Retinal pigment epithelial cell (primary cell): ENCODE measurements around the gene ITGA7.

Source experiments
- DNase-seq: peaks from one replicate; pipeline ENCODE4 v3.0.0-alpha.2; 2010; ENCODE audit warnings: low read depth
- H3K4me3 ChIP-seq: 2 replicates; pipeline ENCODE4 v1.5.1; 2011; ENCODE audit warnings: mild to moderate bottlenecking, low read length, control low read depth, moderate library complexity
- TF ChIP-seq, protein P1 (sequence below): conservative IDR thresholded peaks from 2 replicates; pipeline ENCODE4 v1.5.1; 2011; ENCODE audit warnings: low read depth, low read length, control low read depth, inconsistent platforms

Gene ITGA7

DNA sequence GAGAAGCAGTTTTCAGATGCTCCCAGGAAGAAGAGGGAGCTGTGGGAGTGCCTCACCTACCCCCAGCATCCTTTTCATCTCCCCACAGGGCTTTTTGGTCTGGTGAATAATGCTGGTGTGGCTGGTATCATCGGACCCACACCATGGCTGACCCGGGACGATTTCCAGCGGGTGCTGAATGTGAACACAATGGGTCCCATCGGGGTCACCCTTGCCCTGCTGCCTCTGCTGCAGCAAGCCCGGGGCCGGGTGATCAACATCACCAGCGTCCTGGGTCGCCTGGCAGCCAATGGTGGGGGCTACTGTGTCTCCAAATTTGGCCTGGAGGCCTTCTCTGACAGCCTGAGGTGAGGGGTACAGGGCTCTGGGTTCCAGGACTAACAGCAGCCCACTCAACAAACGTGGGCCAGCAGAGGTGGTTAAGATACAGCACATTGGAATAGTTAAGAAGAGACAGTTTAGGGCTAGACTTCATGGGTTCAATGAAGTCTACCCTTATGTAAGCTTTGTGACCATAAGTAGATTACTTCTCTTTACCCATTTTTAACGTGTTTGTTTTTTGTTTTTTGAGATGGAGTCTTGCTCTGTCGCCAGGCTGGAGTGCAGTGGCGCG is 14.0 kb upstream of the ITGA7 start:
- peak overlapping the region; percentile 33 for H3K4me3 ChIP-seq
- TF ChIP-seq, protein P1, sequence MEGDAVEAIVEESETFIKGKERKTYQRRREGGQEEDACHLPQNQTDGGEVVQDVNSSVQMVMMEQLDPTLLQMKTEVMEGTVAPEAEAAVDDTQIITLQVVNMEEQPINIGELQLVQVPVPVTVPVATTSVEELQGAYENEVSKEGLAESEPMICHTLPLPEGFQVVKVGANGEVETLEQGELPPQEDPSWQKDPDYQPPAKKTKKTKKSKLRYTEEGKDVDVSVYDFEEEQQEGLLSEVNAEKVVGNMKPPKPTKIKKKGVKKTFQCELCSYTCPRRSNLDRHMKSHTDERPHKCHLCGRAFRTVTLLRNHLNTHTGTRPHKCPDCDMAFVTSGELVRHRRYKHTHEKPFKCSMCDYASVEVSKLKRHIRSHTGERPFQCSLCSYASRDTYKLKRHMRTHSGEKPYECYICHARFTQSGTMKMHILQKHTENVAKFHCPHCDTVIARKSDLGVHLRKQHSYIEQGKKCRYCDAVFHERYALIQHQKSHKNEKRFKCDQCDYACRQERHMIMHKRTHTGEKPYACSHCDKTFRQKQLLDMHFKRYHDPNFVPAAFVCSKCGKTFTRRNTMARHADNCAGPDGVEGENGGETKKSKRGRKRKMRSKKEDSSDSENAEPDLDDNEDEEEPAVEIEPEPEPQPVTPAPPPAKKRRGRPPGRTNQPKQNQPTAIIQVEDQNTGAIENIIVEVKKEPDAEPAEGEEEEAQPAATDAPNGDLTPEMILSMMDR = no peak
- no peak for DNase-seq

DNA sequence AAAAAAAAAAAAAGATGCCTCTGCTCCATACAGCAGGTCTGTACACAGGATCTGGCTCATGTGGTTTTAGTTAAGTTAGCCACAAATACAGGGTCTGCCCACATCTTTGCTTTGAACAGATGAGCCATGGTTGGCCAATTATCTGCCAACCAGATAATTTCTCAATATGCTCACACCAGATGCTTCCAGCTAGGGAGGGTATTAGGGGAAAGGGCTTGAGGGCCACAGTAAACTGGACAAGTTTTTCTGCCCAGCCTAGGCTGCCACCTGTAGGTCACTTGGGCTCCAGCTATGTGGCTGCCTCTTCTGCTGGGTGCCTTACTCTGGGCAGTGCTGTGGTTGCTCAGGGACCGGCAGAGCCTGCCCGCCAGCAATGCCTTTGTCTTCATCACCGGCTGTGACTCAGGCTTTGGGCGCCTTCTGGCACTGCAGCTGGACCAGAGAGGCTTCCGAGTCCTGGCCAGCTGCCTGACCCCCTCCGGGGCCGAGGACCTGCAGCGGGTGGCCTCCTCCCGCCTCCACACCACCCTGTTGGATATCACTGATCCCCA is 13.3 kb upstream of the ITGA7 start:
- H3K4me3 ChIP-seq = peak overlapping the region; percentile 33
- DNase-seq = no peak
- TF ChIP-seq, protein P1 = peak; percentile 78

DNA sequence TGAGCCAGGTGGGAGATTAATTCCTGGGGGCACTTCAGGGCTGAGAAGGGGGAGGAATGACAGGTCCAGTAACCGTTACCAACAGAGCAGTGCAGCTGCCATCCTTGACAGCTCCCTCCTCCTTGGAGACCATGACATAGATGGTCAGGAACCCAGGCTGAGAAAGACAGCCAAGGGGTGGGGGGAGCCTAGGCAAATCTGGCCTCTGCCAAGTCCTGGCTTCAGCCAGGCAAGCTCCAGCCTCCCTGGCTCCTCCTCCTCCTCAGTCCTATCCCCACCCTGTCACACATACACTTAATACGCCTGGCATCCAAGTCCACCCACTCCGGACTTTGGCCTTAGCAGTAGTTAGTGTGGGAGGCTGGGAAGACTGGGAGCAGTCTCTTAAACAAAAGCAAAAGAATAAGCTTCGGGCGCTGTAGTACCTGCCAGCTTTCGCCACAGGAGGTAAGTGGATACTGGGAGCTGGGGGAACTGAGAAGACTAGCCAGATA is 12.4 kb upstream of the ITGA7 start, which contains the start of gene RDH5:
Gene RDH5, plus strand, starts transcription at position 323 of the 494 bp plus-strand sequence. CDS start 792 bp downstream, outside the sequence.
- H3K4me3 ChIP-seq = peak within 1 kb of the TSS; percentile 33

DNA sequence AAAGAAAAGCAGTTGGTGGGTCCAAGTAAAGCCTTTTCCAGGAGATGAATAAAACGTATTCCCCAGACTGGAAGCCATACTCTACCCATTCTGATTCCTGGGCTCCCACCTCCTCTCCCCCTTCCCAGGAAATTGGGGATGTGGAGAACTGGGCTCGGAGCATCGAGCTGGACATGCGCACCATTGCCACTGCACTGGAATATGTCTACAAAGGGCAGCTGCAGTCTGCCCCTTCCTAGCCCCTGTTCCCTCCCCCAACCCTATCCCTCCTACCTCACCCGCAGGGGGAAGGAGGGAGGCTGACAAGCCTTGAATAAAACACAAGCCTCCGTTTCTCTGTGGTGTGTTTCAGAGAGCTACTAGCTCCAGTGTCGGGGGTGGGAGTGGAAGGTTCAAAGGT is 11.7 kb upstream of the ITGA7 start:
- TF ChIP-seq, protein P1 = no peak
- DNase-seq = no peak
- H3K4me3 ChIP-seq = no peak overlapping the region

More for the DNA sequence above, 12.4 kb upstream of the ITGA7 start, which contains the start of gene RDH5:
- no peak for DNase-seq
- TF ChIP-seq, protein P1 = no peak

DNA sequence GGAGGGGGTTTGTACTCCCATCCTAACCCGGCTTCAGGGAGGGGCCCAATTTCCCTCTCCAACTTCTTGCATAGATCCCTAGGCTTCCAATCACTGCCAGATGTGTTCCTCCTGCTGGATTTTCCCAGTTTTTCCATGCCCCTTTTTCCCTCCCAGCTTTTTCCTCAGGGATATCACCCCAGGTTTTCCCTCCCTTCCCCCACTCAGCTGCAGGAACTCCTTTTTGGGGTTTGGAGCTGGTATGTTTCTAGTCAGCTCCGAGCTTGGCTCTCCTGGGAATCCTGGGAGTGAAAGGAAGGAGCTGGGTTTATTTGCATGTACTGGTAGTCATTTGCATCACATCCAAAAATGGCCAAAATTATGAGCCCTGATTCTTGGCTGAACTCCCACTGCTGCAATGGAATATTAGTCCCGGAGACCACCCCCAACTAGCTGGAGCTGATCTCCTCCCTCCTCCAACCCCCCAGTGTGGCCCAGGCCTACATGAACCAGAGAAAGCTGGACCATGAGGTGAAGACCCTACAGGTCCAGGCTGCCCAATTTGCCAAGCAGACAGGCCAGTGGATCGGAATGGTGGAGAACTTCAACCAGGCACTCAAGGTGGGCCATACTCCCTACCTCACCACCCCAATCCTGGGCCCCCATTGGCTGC is 11.0 kb upstream of the ITGA7 start:
- TF ChIP-seq, protein P1 = no peak
- DNase-seq = no peak
- no peak overlapping the region for H3K4me3 ChIP-seq

DNA sequence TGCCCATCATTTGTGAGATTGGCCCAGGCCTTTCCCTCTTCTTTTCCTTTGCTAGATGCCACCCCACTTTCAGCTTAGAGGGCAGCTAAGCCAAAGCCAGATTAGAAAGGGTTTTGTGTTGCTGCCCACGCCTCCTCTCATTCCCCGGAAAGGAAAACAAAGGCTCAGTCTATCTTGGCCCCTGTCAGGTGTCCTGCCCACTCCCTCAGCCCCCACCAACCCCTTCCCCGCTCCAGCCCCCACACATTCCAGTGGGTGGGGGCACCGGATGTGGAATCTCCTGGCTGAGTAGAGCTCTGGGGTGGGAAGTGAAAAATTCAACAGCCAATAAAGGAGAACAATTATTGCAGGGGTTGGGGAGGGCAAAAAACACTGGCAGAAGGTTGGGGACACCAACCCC is 10.3 kb upstream of the ITGA7 start:
- no peak for DNase-seq
- peak overlapping the region; percentile 8 for H3K4me3 ChIP-seq
- TF ChIP-seq, protein P1 = no peak
